GM20000 (cell line): Measurements from ENCODE around the gene NCKAP5.
A peak's percentile ranks its signal among the peaks of the same experiment; 100 is the strongest.

ENCODE experiments used
- DNase-seq: peaks from one replicate; pipeline ENCODE4 v3.0.0; 2012; ENCODE audit warnings: low spot score
- TF ChIP-seq, protein P1 (sequence below): IDR thresholded peaks from 2 replicates; pipeline ENCODE4 v1.5.1; 2012; ENCODE audit warnings: mild to moderate bottlenecking, control low read depth; ENCODE audit errors: extremely low read depth, missing control alignments

Gene NCKAP5

DNA sequence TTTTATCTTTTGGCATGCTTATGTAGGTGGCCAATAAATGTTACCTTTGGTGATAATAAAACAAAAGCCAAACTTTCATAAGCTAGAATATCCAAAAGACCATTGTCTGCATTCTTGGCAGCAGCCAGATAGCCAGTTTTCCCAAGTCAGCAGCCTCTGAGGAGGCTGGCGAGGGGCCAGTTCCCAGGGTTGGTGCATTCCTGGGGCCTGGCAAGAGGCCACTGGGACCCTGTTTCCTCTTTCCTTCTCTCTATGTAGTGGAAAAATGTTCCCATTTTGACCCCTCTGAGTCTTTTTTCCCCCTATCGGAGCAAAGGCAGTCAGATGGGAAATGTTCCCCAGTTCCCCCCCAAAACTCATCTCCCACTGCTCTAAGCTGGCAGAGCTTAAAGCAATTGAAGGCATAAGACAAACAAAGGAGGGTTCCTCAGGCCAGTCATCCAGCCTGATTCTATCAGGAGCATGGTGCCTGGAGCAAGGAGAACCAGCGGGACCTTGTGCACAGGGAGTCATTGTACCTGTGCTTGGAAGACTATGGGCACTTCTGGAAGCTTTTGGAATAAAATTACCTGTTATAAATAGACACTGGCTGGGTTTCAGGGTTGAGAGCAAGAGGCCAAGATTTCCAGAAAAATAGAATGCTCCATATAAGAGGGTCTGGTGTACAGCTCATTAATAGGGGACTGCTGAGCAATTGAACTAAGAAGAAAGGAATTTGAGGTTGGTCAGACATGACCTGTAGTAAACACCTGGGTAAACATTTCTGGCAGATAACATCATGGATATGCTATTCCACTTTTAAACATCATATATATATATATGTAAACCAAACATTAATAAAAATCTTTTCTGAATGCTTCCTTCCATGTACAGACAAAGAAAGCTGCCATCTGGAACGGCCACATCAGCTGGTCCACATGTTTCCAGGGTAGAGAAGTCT lies 63.4 kb downstream of the NCKAP5 start:
- TF ChIP-seq, protein P1, sequence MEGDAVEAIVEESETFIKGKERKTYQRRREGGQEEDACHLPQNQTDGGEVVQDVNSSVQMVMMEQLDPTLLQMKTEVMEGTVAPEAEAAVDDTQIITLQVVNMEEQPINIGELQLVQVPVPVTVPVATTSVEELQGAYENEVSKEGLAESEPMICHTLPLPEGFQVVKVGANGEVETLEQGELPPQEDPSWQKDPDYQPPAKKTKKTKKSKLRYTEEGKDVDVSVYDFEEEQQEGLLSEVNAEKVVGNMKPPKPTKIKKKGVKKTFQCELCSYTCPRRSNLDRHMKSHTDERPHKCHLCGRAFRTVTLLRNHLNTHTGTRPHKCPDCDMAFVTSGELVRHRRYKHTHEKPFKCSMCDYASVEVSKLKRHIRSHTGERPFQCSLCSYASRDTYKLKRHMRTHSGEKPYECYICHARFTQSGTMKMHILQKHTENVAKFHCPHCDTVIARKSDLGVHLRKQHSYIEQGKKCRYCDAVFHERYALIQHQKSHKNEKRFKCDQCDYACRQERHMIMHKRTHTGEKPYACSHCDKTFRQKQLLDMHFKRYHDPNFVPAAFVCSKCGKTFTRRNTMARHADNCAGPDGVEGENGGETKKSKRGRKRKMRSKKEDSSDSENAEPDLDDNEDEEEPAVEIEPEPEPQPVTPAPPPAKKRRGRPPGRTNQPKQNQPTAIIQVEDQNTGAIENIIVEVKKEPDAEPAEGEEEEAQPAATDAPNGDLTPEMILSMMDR = no peak
- no peak for DNase-seq

- DNase-seq = no peak
- TF ChIP-seq, protein P1 = no peak
Observed at GRCh38 chr2:133503927-133504326, 64.3 kb downstream of the NCKAP5 start.

GRCh38 chr2:133503323-133503722 lies 64.9 kb downstream of the NCKAP5 start:
- DNase-seq = peak; percentile 16
- TF ChIP-seq, protein P1 = no peak

DNA sequence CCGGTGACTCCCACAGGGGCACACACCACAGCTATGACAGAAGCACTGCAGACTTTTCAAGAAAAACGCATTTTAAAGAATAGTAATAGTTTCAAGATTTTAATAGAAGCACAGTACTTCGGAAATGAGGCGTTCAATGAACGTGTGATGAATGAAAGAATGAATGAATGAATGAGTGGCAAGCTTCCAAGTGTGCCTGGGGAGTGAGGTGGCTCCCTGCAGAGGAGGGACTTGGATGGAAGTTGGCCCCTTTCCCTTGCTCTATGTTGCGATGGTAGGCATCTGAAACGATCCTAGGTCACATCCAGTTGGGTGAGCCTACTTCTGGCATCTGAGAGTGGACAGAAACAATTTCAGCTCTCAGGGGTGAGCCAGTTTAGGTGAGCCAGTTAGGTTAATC lies 65.6 kb downstream of the NCKAP5 start:
- TF ChIP-seq, protein P1 = no peak
- no peak for DNase-seq

- TF ChIP-seq, protein P1 = no peak
- no peak for DNase-seq
Observed at GRCh38 chr2:133500917-133501316, 67.3 kb downstream of the NCKAP5 start.

GRCh38 chr2:133498662-133499585 lies 69.3 kb downstream of the NCKAP5 start:
- TF ChIP-seq, protein P1 = no peak
- DNase-seq = peak; percentile 27
